MCF 10A (cell line): ENCODE data around the gene TPRN. TPM values are rescaled to one million over a fixed set of nuclear protein-coding genes. Genes with fewer than 3 reads are reported as not detected.

Experiments
- BruUV-seq: library from RNA; stranded (reverse); fragments of 400-500 nt; replicated peaks from 2 replicates; lab custom pipeline; 2021; lab: Mats Ljungman, UMichigan
- CTCF ChIA-PET: fragments of 300-600 bp; sonication (Branson Sonifier 250); formaldehyde crosslinking; extraction: SDS; loops from one replicate; lab custom pipeline; 2021; ENCODE audit warnings: antibody characterized with exemption, inconsistent platforms; lab: Yijun Ruan, JAX
- POLR2A ChIA-PET: fragments of 300-600, 350-650 bp; sonication (Branson Sonifier 250); formaldehyde crosslinking; extraction: SDS; loops from one replicate; lab custom pipeline; 2020; ENCODE audit warnings: antibody characterized with exemption, inconsistent platforms; lab: Yijun Ruan, JAX
- DNase-seq: peaks from one replicate; pipeline ENCODE4 v3.0.0-alpha.2; 2018; ENCODE audit not compliant: unreplicated experiment
- H3K27ac Mint-ChIP-seq: one replicate; pipeline ENCODE4 v1.8.0; 2022; ENCODE audit warnings: mild to moderate bottlenecking, low read depth, mixed read lengths; ENCODE audit not compliant: unreplicated experiment
- H3K27me3 Mint-ChIP-seq: one replicate; pipeline ENCODE4 v1.8.0; 2022; ENCODE audit warnings: mixed read lengths; ENCODE audit not compliant: insufficient read depth, unreplicated experiment
- H3K36me3 Mint-ChIP-seq: one replicate; pipeline ENCODE4 v1.8.0; 2022; ENCODE audit warnings: mild to moderate bottlenecking, moderate library complexity, mixed read lengths; ENCODE audit not compliant: insufficient read depth, unreplicated experiment
- H3K4me1 Mint-ChIP-seq: one replicate; pipeline ENCODE4 v1.8.0; 2022; ENCODE audit warnings: mixed read lengths; ENCODE audit not compliant: insufficient read depth, unreplicated experiment
- H3K4me3 Mint-ChIP-seq: one replicate; pipeline ENCODE4 v1.8.0; 2022; ENCODE audit warnings: mild to moderate bottlenecking, moderate library complexity, mixed read lengths; ENCODE audit not compliant: unreplicated experiment
- H3K9me3 Mint-ChIP-seq: one replicate; pipeline ENCODE4 v1.8.0; 2022; ENCODE audit warnings: mixed read lengths; ENCODE audit not compliant: unreplicated experiment
- intact Hi-C: fragments of 100-400 bp; cut with micrococcal nuclease; formaldehyde crosslinking; loops from 2 replicates; pipeline ENCODE4 v1.14.1; 2022
- total RNA-seq: library from RNA; stranded (reverse); gene quantifications from 2 replicates; pipeline ENCODE4 v1.2.3, GENCODE V29; 2022
- TF ChIP-seq, protein P1 (sequence below): fragments of 200-600 bp; IDR thresholded peaks from one replicate; pipeline ENCODE4 v1.8.0; 2022; ENCODE audit warnings: antibody characterized with exemption, mild to moderate bottlenecking; ENCODE audit not compliant: unreplicated experiment

Gene TPRN
- total RNA-seq, 1 experiment from 2014 or later = 13.4 TPM

DNA sequence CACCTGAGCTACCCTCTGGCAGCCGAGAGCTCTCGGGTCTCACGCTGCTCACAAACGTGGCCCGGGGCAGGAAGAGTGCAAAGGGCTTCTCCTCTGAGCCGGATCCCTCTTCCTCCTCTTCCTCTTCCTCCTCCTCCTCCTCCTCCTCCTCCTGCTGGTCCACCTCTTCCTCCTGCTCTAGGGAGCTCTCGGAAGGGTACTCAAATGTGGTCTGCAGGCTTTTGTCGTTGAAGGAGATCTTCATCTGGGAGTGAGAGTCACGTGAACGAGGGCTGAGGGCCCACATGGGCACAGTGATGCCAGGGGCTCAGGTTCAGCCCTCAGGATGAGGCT, 8.1 kb downstream of the TPRN start:
- TF ChIP-seq, protein P1, sequence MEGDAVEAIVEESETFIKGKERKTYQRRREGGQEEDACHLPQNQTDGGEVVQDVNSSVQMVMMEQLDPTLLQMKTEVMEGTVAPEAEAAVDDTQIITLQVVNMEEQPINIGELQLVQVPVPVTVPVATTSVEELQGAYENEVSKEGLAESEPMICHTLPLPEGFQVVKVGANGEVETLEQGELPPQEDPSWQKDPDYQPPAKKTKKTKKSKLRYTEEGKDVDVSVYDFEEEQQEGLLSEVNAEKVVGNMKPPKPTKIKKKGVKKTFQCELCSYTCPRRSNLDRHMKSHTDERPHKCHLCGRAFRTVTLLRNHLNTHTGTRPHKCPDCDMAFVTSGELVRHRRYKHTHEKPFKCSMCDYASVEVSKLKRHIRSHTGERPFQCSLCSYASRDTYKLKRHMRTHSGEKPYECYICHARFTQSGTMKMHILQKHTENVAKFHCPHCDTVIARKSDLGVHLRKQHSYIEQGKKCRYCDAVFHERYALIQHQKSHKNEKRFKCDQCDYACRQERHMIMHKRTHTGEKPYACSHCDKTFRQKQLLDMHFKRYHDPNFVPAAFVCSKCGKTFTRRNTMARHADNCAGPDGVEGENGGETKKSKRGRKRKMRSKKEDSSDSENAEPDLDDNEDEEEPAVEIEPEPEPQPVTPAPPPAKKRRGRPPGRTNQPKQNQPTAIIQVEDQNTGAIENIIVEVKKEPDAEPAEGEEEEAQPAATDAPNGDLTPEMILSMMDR = no peak
- Mint-ChIP-seq H3K27ac (no peak overlapping the region), H3K4me1 (peaks cover 14% of the 10 kb centered on the region), H3K9me3 (no peaks in the 10 kb centered on the region), H3K4me3 (no peak overlapping the region), H3K36me3 (peaks cover 20% of the 10 kb centered on the region), H3K27me3 (no peaks in the 10 kb centered on the region)
- intact Hi-C loops = no loop called here
- DNase-seq = no peak
- no TSS peak for BruUV-seq
- CTCF ChIA-PET = interaction anchor here (0.9 to 1.5 kb wide), 2 partner anchors 44 to 399 kb away, joined by 3 to 5 read pairs; no protein-coding TSS in a partner anchor
- POLR2A ChIA-PET = interaction anchor here (1.0 kb wide), 1 partner anchor 9 kb away, joined by 4 read pairs; the partner anchor contains the start of gene TPRN

DNA sequence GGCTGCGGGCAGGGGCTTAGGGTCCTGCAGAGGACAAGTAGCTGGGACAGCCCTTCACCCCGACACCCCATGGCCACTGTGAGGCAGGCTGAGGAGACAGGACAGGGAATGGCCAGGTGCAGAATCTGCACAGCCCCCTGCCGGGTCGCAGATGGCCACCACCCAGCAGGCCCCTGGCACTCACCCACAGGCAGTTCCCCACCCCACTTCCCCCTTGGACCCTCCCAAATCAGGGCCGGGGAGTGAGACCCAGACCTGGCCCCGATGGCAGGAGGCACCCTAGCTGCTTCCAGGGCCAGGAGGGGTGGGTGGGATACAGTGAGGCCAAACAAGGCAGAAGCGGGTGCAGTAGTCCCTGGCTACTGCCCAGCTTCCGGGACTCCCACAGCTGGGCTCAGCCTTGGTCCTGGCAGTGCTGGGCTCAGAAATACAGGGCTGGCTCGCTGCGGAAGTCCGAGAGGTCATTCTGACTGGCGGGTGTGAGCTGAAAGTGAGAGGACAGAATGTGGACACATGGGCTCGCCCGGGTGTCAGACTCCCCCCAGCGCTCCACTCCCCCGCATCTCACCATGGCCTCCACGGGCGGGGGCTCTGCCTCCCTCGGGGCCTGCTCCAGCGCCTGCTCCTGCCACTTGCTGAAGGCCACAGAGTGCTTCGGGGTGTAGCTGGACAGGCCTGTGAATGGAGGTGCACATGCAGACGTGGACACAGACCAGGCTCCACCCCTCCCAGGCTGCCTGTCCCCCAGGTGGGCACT, 8.7 kb downstream of the TPRN start:
- H3K9me3 Mint-ChIP-seq = no peaks in the 10 kb centered on the region
- no peak overlapping the region for H3K4me3 Mint-ChIP-seq
- intact Hi-C loops = no loop called here
- H3K27ac Mint-ChIP-seq = no peak overlapping the region
- CTCF ChIA-PET = interaction anchor here (0.8 to 1.5 kb wide), 3 partner anchors 45 to 399 kb away, joined by 3 to 5 read pairs (median 3); no protein-coding TSS in a partner anchor
- POLR2A ChIA-PET = interaction anchor here (1.0 kb wide), 1 partner anchor 9 kb away, joined by 4 read pairs; the partner anchor contains the start of gene TPRN
- peaks cover 16% of the 10 kb centered on the region for H3K4me1 Mint-ChIP-seq
- TF ChIP-seq, protein P1 = no peak
- no peaks in the 10 kb centered on the region for H3K27me3 Mint-ChIP-seq
- DNase-seq = no peak
- BruUV-seq = no TSS peak
- peaks cover 20% of the 10 kb centered on the region for H3K36me3 Mint-ChIP-seq

DNA sequence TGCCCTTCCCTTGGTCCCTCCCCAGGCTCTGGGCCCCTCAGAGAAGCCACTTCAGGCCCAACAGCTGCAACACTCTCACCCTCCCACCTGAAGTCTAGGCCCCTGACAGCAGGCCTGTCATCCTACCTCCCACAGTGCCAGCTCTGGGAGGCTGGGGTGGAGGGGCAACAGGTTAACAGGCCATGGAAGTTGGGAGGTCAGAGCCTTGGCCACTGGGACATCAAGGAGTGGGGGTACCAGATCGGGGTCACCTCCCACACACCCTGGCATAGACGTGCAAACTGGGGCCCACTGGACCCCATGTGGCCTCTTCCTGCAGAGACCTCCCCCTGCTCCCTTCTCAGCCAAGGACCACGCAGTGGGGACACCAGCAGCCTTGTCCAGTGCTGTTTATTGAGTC, 9.3 kb downstream of the TPRN start:
- H3K27me3 Mint-ChIP-seq = no peaks in the 10 kb centered on the region
- TF ChIP-seq, protein P1 = no peak
- no peak for DNase-seq
- H3K9me3 Mint-ChIP-seq = no peaks in the 10 kb centered on the region
- no TSS peak for BruUV-seq
- peak overlapping the region; percentile 94 for H3K4me3 Mint-ChIP-seq
- CTCF ChIA-PET = interaction anchor here (0.8 to 1.1 kb wide), 3 partner anchors 61 to 398 kb away, joined by 3 read pairs; no protein-coding TSS in a partner anchor
- peaks cover 20% of the 10 kb centered on the region for H3K36me3 Mint-ChIP-seq
- H3K27ac Mint-ChIP-seq = no peak overlapping the region
- peaks cover 19% of the 10 kb centered on the region for H3K4me1 Mint-ChIP-seq
- POLR2A ChIA-PET = interaction anchor here (1.1 kb wide), 1 partner anchor 10 kb away, joined by 3 read pairs; the partner anchor contains the start of gene TPRN
- intact Hi-C loops = no loop called here

DNA sequence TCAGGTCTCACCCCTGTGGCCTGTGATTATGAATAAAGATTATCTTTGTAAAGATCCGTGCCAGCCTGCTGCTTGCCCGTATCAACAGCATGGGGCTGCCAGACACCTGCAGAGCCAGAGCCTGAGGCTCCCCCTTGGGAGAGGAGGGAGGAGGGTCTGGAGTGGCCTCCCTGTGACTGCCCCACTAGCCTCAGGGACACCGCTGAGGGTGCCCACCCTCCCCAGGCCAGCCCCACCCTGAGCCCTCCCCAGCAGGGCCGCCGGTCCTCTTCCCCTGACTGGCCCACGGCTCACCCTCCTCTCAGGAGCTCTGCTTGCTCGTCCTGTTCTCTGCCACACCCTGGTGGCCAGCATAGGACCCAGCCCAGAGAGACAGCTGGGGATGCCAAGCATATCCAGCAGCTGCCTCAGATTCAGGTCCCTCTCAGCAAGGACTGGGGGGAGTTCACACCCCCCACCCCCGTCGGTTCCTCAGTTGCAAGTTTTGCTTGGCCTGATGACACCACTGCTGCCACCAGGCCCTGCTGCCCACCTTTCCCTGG, 10.2 kb downstream of the TPRN start:
- no TSS peak for BruUV-seq
- intact Hi-C loops = no loop called here
- Mint-ChIP-seq H3K4me3 (peak overlapping the region; percentile 94), H3K27ac (no peak overlapping the region), H3K9me3 (no peaks in the 10 kb centered on the region), H3K4me1 (peaks cover 15% of the 10 kb centered on the region), H3K27me3 (no peaks in the 10 kb centered on the region), H3K36me3 (peaks cover 20% of the 10 kb centered on the region)
- CTCF ChIA-PET = interaction anchor here (0.6 to 2.0 kb wide), 4 partner anchors 11 to 61 kb away, joined by 3 to 11 read pairs (median 4); partner anchors contain the start of gene RNF224
- POLR2A ChIA-PET = interaction anchor here (1.1 to 3.7 kb wide), 9 partner anchors 8 to 63 kb away, joined by 3 to 57 read pairs (median 29); partner anchors contain the start of genes CYSRT1, LRRC26, NDOR1 and RNF224
- no peak for DNase-seq
- TF ChIP-seq, protein P1 = no peak
